Right lobe of liver (tissue), 6 donors: ENCODE data around the gene TMEM128. TPM values are rescaled to one million over a fixed set of nuclear protein-coding genes. Genes with fewer than 3 reads are reported as not detected.
A peak's percentile ranks its signal among the peaks of the same experiment; 100 is the strongest.

Source experiments
- ATAC-seq, 4 donors: fragments of 200-7000 bp; cut with Tn5 transposase; one replicate each; pipeline ENCODE4 v1.9.1; 2020; ENCODE audit warnings: mild to moderate bottlenecking in 4 of 4, moderate library complexity in 4 of 4
- DNase-seq, 3 donors: peaks; one replicate each; pipeline ENCODE4 v3.0.0-alpha.2; 2020
- H3K27ac ChIP-seq, 3 donors: fragments of 200-600 bp; one replicate each; pipeline ENCODE4 v1.8.0; 2022
- H3K27me3 ChIP-seq, 2 donors: fragments of 200-600 bp; one replicate each; pipeline ENCODE4 v1.8.0; 2022
- H3K36me3 ChIP-seq, 4 donors: fragments of 200-600 bp; sonication (generic) in 1 of 4; one replicate each; pipeline versions ENCODE4 v1.5.1 to v1.8.0; 2017 to 2022; ENCODE audit warnings: control low read depth in 1 of 4
- H3K4me1 ChIP-seq, 4 donors: fragments of 200-600 bp; sonication (generic) in 1 of 4; one replicate each; pipeline versions ENCODE4 v1.5.1 to v1.8.0; 2017 to 2022; ENCODE audit warnings: control low read depth in 1 of 4
- H3K4me3 ChIP-seq, 3 donors: fragments of 200-600 bp; one replicate each; pipeline ENCODE4 v1.8.0; 2022
- H3K9me3 ChIP-seq, 4 donors: fragments of 200-600 bp; sonication (generic) in 1 of 4; one replicate each; pipeline versions ENCODE4 v1.5.1 to v1.8.0; 2017 to 2022; ENCODE audit warnings: control low read depth in 1 of 4
- POLR2A ChIP-seq: fragments of 450-650 bp; IDR thresholded peaks from one replicate; pipeline ENCODE4 v1.6.1; 2017; ENCODE audit warnings: antibody characterized with exemption, mild to moderate bottlenecking
- WGBS: methylation state at CpG from one replicate; pipeline ENCODE4 v1.1.6; 2018; ENCODE audit warnings: low coverage, low lambda C conversion rate; ENCODE audit not compliant: insufficient coverage; ENCODE audit errors: missing lambda C conversion rate; 5-methylcytosine and 5-hydroxymethylcytosine counted together
- intact Hi-C, 2 donors: fragments of 100-400 bp; cut with DNase I; formaldehyde crosslinking; loops; one replicate each; pipeline versions ENCODE4 v1.11.2 to v1.14.1; 2022
- total RNA-seq, 6 experiments: library from RNA; depleted of rRNA in 2 of 6; stranded (reverse); fragments of >200 nt in 2 of 6; fragmentation: NEBNext Ultra II Directional in 3 of 6; extraction: Animal tissue kit (Norgen Biotek cat#: 25700) in 3 of 6; gene quantifications; one replicate each; pipeline versions ENCODE4 v1.1.0 to v1.2.4, GENCODE V29; 2016 to 2023
- TF ChIP-seq, protein P1 (sequence below), 4 donors: fragments of 200-600 bp in 3 of 4; fragments of 450-650 bp in 1 of 4; IDR thresholded peaks; one replicate each; pipeline versions ENCODE4 v1.5.1 to v1.8.0; 2016 to 2022; ENCODE audit warnings: antibody characterized with exemption in 4 of 4, mild to moderate bottlenecking in 2 of 4
- donor health status: DM: no; HTN: yes; CAD: no.
- donor health status: DM: no; HTN: no; CAD: no.
- donor health status: DM: no; HTN: no; CAD: no.
- donor health status: DM: no; HTN: yes; CAD: no.
- donor health status: DM: no; HTN: yes; CAD: no.

TMEM128 gene
- total RNA-seq, 6 experiments from 2014 or later = 4.8 to 7.6 (median 6.1) TPM

- Histone ChIP-seq H3K27me3 (no peaks in the 10 kb centered on the region), H3K9me3 (no peaks in the 10 kb centered on the region), H3K36me3 (peaks cover 0 to 28% (median 0%) of the 10 kb centered on the region in 4 donors), H3K4me3 (no peak overlapping the region), H3K4me1 (no peaks in the 10 kb centered on the region), H3K27ac (no peak overlapping the region)
- ATAC-seq = peak in 2 of 4 donors; percentile 25 to 42
- TF ChIP-seq, protein P1, sequence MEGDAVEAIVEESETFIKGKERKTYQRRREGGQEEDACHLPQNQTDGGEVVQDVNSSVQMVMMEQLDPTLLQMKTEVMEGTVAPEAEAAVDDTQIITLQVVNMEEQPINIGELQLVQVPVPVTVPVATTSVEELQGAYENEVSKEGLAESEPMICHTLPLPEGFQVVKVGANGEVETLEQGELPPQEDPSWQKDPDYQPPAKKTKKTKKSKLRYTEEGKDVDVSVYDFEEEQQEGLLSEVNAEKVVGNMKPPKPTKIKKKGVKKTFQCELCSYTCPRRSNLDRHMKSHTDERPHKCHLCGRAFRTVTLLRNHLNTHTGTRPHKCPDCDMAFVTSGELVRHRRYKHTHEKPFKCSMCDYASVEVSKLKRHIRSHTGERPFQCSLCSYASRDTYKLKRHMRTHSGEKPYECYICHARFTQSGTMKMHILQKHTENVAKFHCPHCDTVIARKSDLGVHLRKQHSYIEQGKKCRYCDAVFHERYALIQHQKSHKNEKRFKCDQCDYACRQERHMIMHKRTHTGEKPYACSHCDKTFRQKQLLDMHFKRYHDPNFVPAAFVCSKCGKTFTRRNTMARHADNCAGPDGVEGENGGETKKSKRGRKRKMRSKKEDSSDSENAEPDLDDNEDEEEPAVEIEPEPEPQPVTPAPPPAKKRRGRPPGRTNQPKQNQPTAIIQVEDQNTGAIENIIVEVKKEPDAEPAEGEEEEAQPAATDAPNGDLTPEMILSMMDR (IDR thresholded peaks at IDR 0.05) = no peak
- TF ChIP-seq POLR2A = no peak
- WGBS = 91% methylated on average over 4 of the region's 4 CpGs
- intact Hi-C loops = no loop called here
- no peak for DNase-seq
These were observed 21.8 kb upstream of the TMEM128 start for GRCh38 chr4:4269856-4270255.

DNA sequence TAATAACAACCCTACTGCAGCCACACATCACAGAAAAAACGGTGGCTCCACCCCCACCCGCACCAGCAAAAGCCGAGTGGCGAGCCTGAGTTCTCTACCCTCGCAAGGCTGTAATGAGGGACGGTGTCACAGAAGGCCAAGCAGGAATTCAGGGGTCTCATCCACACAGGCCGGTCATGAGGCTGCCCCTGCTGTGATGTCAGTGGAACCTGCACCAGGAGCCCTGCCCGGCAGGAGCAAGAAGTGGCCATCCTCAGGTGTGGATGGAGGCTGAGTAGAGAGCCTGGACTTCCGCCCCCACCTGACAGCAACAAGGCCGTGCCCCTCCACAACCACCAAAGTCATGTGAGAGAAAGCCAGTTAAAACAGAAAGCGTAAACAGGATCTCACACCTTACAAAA lies 21.3 kb upstream of the TMEM128 start:
- Histone ChIP-seq H3K4me3 (no peak overlapping the region), H3K36me3 (peaks cover 0 to 24% (median 0%) of the 10 kb centered on the region in 4 donors), H3K27me3 (no peaks in the 10 kb centered on the region), H3K4me1 (no peaks in the 10 kb centered on the region), H3K9me3 (no peaks in the 10 kb centered on the region), H3K27ac (no peak overlapping the region)
- ATAC-seq (peak in 2 of 4 donors; percentile 29 to 34), DNase-seq (no peak)
- TF ChIP-seq, protein P1 (IDR thresholded peaks at IDR 0.05) = no peak
- TF ChIP-seq POLR2A = no peak
- 80% methylated on average over 2 of the region's 11 CpGs for WGBS
- intact Hi-C loops = no loop called here

GRCh38 chr4:4268776-4269175 lies 20.8 kb upstream of the TMEM128 start:
- WGBS = no CpG with 5 or more reads among the region's 1 CpG
- no peak for TF ChIP-seq POLR2A
- TF ChIP-seq, protein P1 (IDR thresholded peaks at IDR 0.05) = no peak
- Histone ChIP-seq H3K4me1 (no peaks in the 10 kb centered on the region), H3K9me3 (no peaks in the 10 kb centered on the region), H3K4me3 (no peak overlapping the region), H3K36me3 (peaks cover 0 to 19% (median 0%) of the 10 kb centered on the region in 4 donors), H3K27ac (no peak overlapping the region), H3K27me3 (no peaks in the 10 kb centered on the region)
- peak in 1 of 4 donors; percentile 42 for ATAC-seq
- no peak for DNase-seq
- intact Hi-C loops = no loop called here

GRCh38 chr4:4267981-4268380 lies 20.0 kb upstream of the TMEM128 start:
- Histone ChIP-seq H3K4me1 (no peaks in the 10 kb centered on the region), H3K27me3 (no peaks in the 10 kb centered on the region), H3K4me3 (no peak overlapping the region), H3K27ac (no peak overlapping the region), H3K36me3 (peaks cover 0 to 11% (median 0%) of the 10 kb centered on the region in 4 donors), H3K9me3 (no peaks in the 10 kb centered on the region)
- WGBS = 58% methylated on average over 5 of the region's 5 CpGs
- TF ChIP-seq, protein P1 (IDR thresholded peaks at IDR 0.05) = no peak
- TF ChIP-seq POLR2A = no peak
- ATAC-seq = no peak
- DNase-seq = no peak
- intact Hi-C loops = no loop called here
